HG02943 (cell line): ENCODE measurements around the gene ABHD6.
"Not testable (repeated sequence)": the region's sequence is repeated elsewhere in the genome, so short reads cannot be mapped to it uniquely, and the experiment has no call there.

ENCODE experiments used
- ATAC-seq: cut with Tn5 transposase; IDR thresholded peaks from one replicate; pipeline ENCODE4 v1.9.1; 2021; ENCODE audit warnings: mild to moderate bottlenecking, low read depth, moderate library complexity; ENCODE audit not compliant: unreplicated experiment

Gene ABHD6

GRCh38 chr3:58237238-58237940, at the start of gene ABHD6:
TSS of gene ABHD6 (plus strand) at chr3:58237792. CDS start at chr3:58256587, 18,795 bp downstream.
- ATAC-seq: peak; percentile 68

GRCh38 chr3:58188173-58188564, 49.4 kb upstream of the ABHD6 start:
- no peak for ATAC-seq

GRCh38 chr3:58188921-58189451, 48.6 kb upstream of the ABHD6 start:
- no peak for ATAC-seq

GRCh38 chr3:58189691-58190090, 47.9 kb upstream of the ABHD6 start:
- no peak for ATAC-seq

GRCh38 chr3:58190291-58190690, 47.3 kb upstream of the ABHD6 start:
- ATAC-seq: no peak

GRCh38 chr3:58190882-58191281, 46.7 kb upstream of the ABHD6 start:
- no peak for ATAC-seq

- ATAC-seq: no peak
Measured at GRCh38 chr3:58191361-58191991, 46.1 kb upstream of the ABHD6 start.

GRCh38 chr3:58192069-58192468, 45.5 kb upstream of the ABHD6 start:
- ATAC-seq: no peak

- no peak for ATAC-seq
Measured at GRCh38 chr3:58193682-58194407, 43.7 kb upstream of the ABHD6 start.

- no peak for ATAC-seq
Measured at GRCh38 chr3:58197588-58197987, 40.0 kb upstream of the ABHD6 start.

GRCh38 chr3:58198362-58198761, 39.2 kb upstream of the ABHD6 start:
- no peak for ATAC-seq

GRCh38 chr3:58198804-58199203, 38.8 kb upstream of the ABHD6 start:
- no peak for ATAC-seq

- no peak for ATAC-seq
Measured at GRCh38 chr3:58200121-58200709, 37.4 kb upstream of the ABHD6 start.

GRCh38 chr3:58200846-58201355, 36.7 kb upstream of the ABHD6 start:
- ATAC-seq: no peak

- not testable (repeated sequence) for ATAC-seq
Measured at GRCh38 chr3:58201451-58201850, 36.1 kb upstream of the ABHD6 start.

GRCh38 chr3:58202917-58203360, 34.7 kb upstream of the ABHD6 start:
- no peak for ATAC-seq

GRCh38 chr3:58203541-58203940, 34.1 kb upstream of the ABHD6 start:
- no peak for ATAC-seq

- ATAC-seq: no peak
Measured at GRCh38 chr3:58204720-58205119, 32.9 kb upstream of the ABHD6 start.

- ATAC-seq: no peak
Measured at GRCh38 chr3:58205981-58206380, 31.6 kb upstream of the ABHD6 start.

GRCh38 chr3:58206406-58207011, 31.1 kb upstream of the ABHD6 start:
- ATAC-seq: no peak
